ENCODE data around the gene RPS6KA2.

The RPS6KA2 gene

GRCh38 chr6:166423051-166423745, 203.9 kb downstream of the RPS6KA2 start:
- Histone ChIP-seq H3K27me3 (ENCODE audit: insufficient read depth, poor library complexity, severe bottlenecking) (no peaks in the 10 kb centered on the region), H3K4me3 (replicated peaks; ENCODE audit: insufficient read depth, low read length) (no peak overlapping the region), H3K27ac (replicated peaks) (no peak overlapping the region)
- no peak for DNase-seq (ENCODE audit: low read depth in 1 of 2, low spot score in 1 of 2)
- TF ChIP-seq, protein P1, sequence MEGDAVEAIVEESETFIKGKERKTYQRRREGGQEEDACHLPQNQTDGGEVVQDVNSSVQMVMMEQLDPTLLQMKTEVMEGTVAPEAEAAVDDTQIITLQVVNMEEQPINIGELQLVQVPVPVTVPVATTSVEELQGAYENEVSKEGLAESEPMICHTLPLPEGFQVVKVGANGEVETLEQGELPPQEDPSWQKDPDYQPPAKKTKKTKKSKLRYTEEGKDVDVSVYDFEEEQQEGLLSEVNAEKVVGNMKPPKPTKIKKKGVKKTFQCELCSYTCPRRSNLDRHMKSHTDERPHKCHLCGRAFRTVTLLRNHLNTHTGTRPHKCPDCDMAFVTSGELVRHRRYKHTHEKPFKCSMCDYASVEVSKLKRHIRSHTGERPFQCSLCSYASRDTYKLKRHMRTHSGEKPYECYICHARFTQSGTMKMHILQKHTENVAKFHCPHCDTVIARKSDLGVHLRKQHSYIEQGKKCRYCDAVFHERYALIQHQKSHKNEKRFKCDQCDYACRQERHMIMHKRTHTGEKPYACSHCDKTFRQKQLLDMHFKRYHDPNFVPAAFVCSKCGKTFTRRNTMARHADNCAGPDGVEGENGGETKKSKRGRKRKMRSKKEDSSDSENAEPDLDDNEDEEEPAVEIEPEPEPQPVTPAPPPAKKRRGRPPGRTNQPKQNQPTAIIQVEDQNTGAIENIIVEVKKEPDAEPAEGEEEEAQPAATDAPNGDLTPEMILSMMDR (IDR thresholded peaks at IDR 0.05; ENCODE audit: insufficient read depth, low read length), result no peak
- TF ChIP-seq REST (IDR thresholded peaks at IDR 0.05; ENCODE audit: insufficient replicate concordance, low read depth), result no peak
- TF ChIP-seq SPI1 (IDR thresholded peaks at IDR 0.05; ENCODE audit: borderline replicate concordance, low read depth), result no peak
- no peak for TF ChIP-seq GABPA (IDR thresholded peaks at IDR 0.05; ENCODE audit: low read depth)
- no peak for TF ChIP-seq POLR2AphosphoS5 (IDR thresholded peaks at IDR 0.05; ENCODE audit: low read depth)

DNA sequence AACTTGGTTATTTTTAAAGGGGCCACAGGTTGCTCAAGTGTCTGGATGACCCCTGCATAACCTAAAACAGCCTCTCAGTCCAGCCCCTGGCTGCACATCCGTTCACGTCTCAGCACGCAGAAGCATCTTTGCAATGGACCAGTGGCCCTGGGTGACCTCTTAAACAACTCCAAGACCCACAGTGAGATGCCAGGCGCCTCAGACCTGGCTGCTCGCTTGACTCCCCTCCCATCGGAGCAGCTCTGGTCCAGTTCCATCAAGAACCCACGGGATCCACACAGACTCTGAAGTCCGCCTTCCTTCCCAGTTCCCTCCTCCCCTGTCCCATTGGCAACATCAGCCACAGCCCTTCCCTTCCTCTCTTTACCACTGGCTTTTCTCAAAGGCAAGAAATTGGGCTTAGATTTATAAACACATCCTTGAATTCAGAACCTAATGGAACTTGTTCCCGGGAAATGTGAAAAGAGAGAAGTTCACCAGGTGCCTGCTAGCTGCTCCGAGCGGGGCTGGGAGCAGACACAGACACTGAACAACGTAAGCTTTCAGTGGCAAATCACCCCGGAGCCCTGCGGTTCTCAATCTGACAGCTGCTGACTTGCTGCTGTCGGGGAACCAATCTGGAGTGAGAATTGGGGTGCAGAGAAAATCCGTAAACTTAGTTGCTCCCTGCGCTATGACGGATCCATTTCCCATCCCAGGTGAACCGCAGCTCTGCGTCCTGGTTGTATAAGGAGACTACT, 204.7 kb downstream of the RPS6KA2 start:
- Histone ChIP-seq H3K4me3 (replicated peaks; ENCODE audit: insufficient read depth, low read length) (no peak overlapping the region), H3K27ac (replicated peaks) (no peak overlapping the region), H3K27me3 (ENCODE audit: insufficient read depth, poor library complexity, severe bottlenecking) (no peaks in the 10 kb centered on the region)
- TF ChIP-seq GABPA (IDR thresholded peaks at IDR 0.05; ENCODE audit: low read depth) (no peak), REST (IDR thresholded peaks at IDR 0.05; ENCODE audit: insufficient replicate concordance, low read depth) (no peak), SPI1 (IDR thresholded peaks at IDR 0.05; ENCODE audit: borderline replicate concordance, low read depth) (no peak), POLR2AphosphoS5 (IDR thresholded peaks at IDR 0.05; ENCODE audit: low read depth) (no peak)
- TF ChIP-seq, protein P1 (IDR thresholded peaks at IDR 0.05; ENCODE audit: insufficient read depth, low read length), result no peak
- DNase-seq (ENCODE audit: low read depth in 1 of 2, low spot score in 1 of 2), result no peak

DNA sequence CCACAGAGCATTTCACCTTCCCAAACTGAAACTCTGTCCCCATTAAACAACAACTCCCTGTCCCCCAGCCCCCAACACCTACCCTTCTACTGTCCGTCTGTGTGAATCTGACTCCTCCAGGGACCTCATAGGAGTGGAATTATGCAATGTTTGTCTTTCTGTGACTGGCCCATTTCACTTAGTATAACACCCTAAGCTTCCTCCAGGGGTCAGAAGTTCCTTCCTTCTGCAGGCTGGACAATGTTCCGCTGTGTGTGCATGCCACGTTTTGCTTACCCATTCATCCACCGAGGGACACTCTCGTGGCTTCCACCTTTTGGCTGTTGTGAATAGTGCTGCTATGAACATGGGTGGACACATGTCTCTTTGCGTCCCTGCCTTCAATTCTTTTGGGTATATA, 206.7 kb downstream of the RPS6KA2 start:
- no peak for TF ChIP-seq SPI1 (IDR thresholded peaks at IDR 0.05; ENCODE audit: borderline replicate concordance, low read depth)
- TF ChIP-seq GABPA (IDR thresholded peaks at IDR 0.05; ENCODE audit: low read depth), result no peak
- TF ChIP-seq, protein P1 (IDR thresholded peaks at IDR 0.05; ENCODE audit: insufficient read depth, low read length), result no peak
- no peak for TF ChIP-seq POLR2AphosphoS5 (IDR thresholded peaks at IDR 0.05; ENCODE audit: low read depth)
- no peak for TF ChIP-seq REST (IDR thresholded peaks at IDR 0.05; ENCODE audit: insufficient replicate concordance, low read depth)
- Histone ChIP-seq H3K27me3 (ENCODE audit: insufficient read depth, poor library complexity, severe bottlenecking) (no peaks in the 10 kb centered on the region), H3K4me3 (replicated peaks; ENCODE audit: insufficient read depth, low read length) (no peak overlapping the region), H3K27ac (replicated peaks) (no peak overlapping the region)
- peak; percentile 35 to 47 for DNase-seq (ENCODE audit: low read depth in 1 of 2, low spot score in 1 of 2)

All from HL-60 (cell line).